RKO (cell line): ENCODE results near the gene WFIKKN2.
"Not testable (repeated sequence)": the region's sequence is repeated elsewhere in the genome, so short reads cannot be mapped to it uniquely, and the experiment has no call there.

ENCODE experiments used
- DNase-seq: peaks from one replicate; pipeline ENCODE4 v3.0.0-alpha.2; 2016; ENCODE audit warnings: low spot score

The WFIKKN2 gene

DNA sequence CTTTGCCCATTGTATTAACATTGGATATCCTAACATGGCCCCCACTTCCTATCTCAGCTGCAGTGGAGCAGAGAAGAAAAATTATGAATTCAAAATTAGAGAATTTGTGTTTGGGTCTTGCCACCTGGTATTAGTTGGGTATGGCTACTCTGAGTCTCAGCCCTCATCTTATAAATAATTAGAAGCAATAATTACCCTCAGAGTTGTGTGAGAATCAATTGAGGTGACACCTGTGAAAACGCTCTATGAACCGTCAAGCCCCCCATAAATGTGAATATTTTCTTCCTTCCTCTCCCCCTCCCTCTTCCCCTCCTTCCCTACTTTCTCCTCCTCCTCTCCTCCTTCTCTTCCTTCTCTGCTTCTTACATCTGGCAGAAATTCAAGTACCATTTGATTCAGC is 39.7 kb downstream of the WFIKKN2 start:
- no peak for DNase-seq

DNA sequence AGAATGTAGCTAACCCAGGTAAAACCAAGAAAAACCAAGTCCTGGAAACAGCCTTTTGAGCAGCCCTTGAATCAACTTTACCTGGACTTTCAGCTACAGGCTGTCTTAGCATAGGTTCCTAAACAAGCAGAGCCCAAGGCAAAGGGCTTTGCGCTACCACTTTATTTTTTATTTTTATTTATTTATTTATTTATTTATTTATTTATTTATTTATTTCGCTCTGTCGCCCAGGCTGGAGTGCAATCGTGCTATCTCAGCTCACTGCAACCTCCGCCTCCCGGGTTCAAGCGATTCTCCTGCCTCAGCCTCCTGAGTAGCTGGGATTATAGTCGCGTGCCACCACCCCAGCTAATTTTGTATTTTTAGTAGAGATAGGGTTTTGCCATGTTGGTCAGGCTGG is 41.7 kb downstream of the WFIKKN2 start:
- DNase-seq, result not testable (repeated sequence)

DNA sequence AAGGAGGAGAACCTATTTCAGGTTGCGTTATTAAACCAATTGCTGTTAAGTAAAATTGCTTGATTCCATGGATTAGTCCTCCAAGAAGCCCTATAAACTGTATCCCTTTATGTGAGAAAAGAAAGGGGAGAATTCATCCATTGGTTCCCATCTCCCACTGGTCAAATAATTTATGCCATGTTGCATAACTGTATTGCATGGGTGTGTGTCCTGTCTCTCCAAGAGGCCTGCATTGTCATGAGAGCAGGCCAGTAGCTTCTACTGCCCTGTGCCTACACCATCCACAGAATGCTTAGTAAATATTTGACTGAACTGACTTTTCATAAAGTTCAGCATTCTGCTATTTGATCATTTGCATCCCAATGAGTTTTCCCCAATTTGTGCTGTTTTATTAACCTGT is 42.5 kb downstream of the WFIKKN2 start:
- DNase-seq, result no peak

DNA sequence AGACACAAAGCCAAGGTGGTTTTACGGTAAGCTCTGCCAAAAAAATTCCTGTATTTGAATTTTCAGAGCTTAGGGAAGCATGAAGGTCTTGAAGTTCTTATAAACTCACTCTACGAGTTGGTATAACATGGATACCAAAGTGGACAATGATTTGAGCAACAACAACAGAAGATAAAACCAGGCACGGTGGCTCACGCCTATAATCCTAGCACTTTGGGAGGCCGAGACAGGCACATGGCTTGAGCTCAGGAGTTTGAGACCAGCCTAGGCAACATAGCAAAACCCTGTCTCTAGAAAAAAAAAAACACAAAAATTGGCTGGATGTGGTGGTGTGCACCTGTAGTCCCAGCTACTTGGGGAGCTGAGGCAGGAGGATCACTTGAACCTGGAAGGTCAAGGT is 43.7 kb downstream of the WFIKKN2 start:
- no peak for DNase-seq

DNA sequence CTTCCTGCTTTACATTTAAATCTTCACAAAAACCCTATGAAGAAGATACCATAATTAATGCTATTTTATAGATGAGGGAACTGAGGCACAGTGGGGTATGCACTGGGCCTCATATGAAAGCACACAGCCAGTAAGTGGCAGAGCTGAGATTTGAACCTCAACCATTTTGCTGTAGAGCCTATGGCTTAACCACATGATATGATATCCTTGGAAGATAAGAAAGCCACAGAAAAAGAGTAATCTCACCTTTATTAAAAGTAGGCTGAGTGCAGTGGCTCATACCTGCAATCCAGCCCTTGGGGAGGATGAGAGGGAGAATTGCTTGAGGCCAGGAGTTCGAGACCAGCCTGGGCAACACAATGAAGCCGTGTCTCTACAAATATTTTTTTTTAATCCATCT is 45.8 kb downstream of the WFIKKN2 start:
- no peak for DNase-seq

DNA sequence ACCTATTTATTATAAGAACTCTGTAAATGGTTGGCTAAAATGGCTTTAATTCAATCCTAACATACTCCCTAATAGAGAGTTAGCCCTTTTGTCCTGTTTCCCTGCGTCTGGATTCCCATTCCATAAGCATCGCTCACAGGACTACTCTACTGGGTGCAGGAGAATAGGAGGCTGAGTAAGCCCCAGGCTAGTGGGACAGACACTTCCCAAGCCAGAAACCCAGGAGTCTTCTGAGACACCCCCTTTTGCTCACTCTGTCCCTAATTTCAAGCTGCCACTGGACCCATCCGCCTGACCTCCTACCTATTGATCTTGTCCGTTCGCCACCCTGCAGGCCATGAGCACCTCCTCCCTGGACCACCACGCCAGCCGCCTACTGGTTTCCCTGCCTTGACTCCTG is 47.5 kb downstream of the WFIKKN2 start:
- no peak for DNase-seq

DNA sequence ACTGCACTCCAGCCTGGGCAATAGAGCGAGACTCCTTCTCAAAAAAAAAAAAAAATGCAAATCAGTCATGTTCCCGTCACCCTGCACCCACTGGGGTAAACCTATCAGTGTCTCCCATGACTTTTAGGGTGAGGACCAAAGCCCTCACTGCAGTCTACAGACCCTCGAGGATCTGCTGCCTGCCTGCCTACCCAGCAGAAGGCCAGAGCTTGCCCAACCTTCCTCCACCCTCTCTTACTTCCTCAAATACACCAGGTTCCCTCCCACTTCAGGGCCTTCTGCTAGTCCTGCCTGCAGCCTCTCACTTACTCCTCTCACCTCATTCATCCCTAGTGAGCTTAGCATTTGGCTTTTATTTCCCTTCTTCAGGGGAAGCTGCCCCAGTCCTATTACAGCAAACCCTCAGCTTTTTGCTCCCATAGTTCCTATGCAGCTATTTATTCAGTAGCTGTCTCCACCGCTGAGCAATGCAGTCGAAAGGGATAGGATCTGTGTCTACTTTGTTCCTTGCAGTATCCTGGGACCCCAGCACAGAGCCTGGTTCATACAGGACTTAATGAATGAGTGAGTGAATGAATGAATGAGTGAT is 48.6 kb downstream of the WFIKKN2 start:
- no peak for DNase-seq

DNA sequence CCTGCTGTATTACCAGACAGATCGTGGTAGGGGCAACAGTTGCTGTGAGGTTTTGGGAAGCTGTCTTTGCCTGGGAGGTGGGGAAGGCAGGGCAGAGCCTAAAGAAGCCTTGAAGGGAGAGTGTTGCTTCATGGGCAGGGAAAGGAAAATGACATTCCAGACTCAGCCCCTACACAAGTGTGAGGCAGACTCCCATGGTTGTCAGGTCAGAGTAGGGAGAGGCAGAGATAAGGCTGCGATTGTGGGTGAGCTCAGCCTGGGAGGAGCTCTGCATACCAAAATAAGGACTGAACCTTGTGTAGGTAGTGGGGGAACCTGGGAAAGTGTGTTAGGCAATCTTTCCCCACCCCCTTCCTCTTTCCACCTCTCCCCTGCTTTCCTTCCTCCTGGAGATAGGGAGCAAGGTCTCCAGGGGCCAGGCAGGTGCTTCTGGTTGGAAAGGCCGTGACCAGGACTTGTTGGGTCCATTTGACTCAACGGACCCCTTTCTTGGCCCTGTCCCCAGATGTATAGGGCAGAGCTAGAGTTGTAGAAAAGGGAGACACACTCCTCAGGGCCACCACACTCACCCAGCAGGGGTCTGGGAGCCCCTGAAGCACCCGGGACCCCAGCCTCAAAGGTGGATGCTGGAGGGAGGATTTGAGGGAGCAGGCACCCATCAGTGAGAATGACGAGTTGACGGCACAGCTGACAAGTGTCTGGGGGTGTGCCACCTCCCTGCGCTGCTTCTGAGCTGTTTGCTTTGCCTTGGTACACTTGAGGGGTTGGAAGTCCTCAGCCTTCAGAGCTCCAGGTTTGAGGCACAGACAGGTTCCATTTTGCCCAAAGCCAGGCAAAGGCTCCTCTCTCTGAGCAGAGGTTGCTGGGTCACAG is 49.3 kb downstream of the WFIKKN2 start:
- no peak for DNase-seq

DNA sequence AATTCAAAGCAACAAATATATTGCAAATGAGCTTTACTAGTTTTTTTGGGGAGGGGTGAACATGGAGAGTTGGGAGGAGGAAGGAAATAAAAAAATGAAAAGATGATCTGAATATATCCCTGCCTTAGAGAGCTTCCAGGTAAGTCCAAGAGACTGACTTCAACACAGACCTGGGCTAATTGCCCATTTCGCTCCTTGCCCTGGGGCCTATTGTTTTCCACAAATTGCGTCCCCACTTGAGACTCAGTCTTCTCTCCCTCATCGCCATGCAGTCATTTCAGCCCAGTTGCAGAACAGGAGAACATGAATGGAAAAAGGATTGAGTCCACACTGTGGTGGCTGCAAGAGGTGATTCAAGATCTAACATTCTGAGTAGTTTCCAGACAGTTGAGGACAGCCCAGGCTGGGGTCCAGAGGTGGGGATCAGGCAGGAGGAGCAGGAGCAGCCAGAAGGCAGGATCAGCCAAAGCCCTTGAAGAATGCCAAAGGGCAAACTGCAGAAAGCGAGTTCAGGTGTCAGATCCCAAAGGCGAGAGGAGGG is 52.4 kb downstream of the WFIKKN2 start:
- no peak for DNase-seq

DNA sequence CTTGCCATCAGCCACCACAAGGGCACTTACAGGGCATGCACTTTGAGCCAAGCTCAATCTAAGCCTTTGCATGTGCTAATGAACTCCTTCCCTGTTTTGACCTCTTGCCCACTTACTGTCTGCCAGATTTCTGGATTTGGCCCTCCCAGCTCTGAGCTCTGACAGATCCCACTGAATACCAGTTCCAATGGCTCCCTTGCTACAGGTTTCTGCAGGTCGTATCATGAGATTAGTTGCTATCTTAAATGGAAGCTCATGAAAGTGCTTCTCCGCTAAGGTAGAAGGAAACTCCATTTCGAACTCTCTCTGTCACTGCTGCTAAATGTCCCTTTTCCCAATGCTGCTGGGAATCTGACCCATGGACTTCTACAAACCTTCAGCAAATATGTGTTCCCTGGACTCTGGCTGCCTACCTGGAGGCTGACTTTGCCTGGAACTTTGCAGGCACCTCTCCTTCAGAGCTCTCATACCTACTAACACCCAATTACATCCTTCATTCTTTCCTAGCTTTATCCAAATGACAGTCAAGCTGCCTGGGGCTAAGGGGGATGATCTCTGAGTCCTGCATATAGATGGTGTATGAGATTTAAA is 54.2 kb downstream of the WFIKKN2 start:
- no peak for DNase-seq

DNA sequence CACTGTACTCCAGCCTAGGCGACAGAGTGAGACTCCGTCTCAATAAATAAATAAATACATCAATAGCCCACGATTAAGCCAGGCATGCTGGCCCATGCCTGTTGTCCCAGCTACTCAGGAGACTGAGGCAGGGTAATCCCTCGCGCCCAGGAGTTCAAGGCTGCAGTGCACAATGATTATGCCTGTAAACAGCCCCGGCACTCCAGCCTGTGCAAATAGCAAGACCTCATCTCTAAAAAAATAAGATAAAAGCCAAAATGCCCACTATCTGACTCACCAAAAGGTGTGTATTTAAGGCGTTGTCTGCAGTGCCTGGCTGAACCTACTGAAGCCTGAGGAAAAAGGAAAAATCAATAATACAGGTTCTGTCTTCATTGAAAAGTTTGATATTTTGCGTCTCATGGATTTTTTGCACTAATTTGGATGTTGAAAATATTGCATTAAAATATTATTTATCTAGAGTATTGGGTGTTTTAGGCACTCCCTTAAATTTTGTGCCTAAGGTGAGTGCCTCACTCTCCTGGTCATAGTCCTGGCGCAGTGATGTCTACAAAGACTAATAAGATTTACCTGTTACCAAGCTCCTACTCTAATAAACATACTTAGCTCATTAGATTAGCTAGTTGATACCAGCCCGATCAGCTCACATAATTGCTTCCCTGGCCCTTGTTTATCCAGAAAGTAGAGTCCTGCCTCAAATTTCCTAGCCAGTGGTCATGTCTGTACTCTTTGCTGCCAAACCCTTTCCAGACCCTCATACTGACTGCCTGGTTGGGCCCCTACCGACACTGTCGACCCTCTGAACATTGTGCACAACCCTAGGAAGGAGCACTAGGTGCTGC is 55.5 kb downstream of the WFIKKN2 start:
- DNase-seq, result no peak

DNA sequence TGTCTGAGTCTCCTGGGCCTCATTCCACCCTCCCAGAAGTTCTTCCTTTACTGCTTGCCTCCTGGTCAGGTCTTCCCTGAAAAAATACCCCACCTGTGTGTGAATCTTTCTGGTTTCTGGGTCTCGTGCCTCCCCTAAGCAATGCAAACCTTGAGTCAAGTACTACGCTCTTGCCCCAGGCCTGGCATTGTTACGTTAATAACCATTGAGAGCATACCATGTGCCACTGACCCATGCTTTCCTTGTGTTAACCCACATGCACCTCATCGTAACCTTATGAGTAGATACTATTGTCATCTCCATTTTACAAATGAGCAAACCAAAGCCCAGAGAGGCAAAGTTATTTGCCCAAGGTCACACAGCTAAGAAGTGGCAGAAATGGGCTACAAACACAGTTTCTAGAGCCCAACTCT is 56.2 kb downstream of the WFIKKN2 start:
- DNase-seq, result no peak
